Parathyroid adenoma (tissue), 2 donors: Measurements from ENCODE around the gene DSCAM.
"Not testable (repeated sequence)": the region's sequence is repeated elsewhere in the genome, so short reads cannot be mapped to it uniquely, and the experiment has no call there.

ENCODE experiments used
- H2AFZ ChIP-seq: fragments of 300-600 bp; sonication (generic); one replicate; pipeline ENCODE4 v1.7.0; 2017; ENCODE audit warnings: antibody characterized with exemption, mild to moderate bottlenecking
- H3K27ac ChIP-seq: fragments of 300-600 bp; sonication (generic); one replicate; pipeline ENCODE4 v1.7.0; 2017
- H3K27me3 ChIP-seq: fragments of 300-600 bp; sonication (generic); one replicate; pipeline ENCODE4 v1.7.0; 2017; ENCODE audit warnings: low read length; ENCODE audit not compliant: control insufficient read depth, insufficient read depth
- H3K36me3 ChIP-seq: fragments of 300-600 bp; sonication (generic); one replicate; pipeline ENCODE4 v1.7.0; 2017; ENCODE audit warnings: low read length; ENCODE audit not compliant: control insufficient read depth, insufficient read depth
- H3K4me1 ChIP-seq: fragments of 300-600 bp; sonication (generic); one replicate; pipeline ENCODE4 v1.7.0; 2017; ENCODE audit warnings: control low read depth
- H3K4me2 ChIP-seq: fragments of 300-600 bp; sonication (generic); one replicate; pipeline ENCODE4 v1.7.0; 2017; ENCODE audit warnings: low read length
- H3K4me3 ChIP-seq: fragments of 300-600 bp; sonication (generic); one replicate; pipeline ENCODE4 v1.7.0; 2017; ENCODE audit warnings: low read depth, low read length
- H3K79me2 ChIP-seq: fragments of 300-600 bp; sonication (generic); one replicate; pipeline ENCODE4 v1.7.0; 2017; ENCODE audit warnings: control low read depth
- H3K9ac ChIP-seq: fragments of 300-600 bp; sonication (generic); one replicate; pipeline ENCODE4 v1.7.0; 2017; ENCODE audit warnings: mild to moderate bottlenecking
- H3K9me3 ChIP-seq: fragments of 300-600 bp; sonication (generic); one replicate; pipeline ENCODE4 v1.7.0; 2017; ENCODE audit warnings: low read length; ENCODE audit not compliant: control insufficient read depth
- TF ChIP-seq, protein P1 (sequence below): fragments of 300-600 bp; sonication (generic); IDR thresholded peaks from one replicate; pipeline ENCODE4 v1.7.0; 2017; ENCODE audit warnings: antibody characterized with exemption, mild to moderate bottlenecking
- donor health status: primary hyperparathyroidism.

Gene DSCAM

GRCh38 chr21:40324389-40324788 is 522.6 kb downstream of the DSCAM start:
- no peaks in the 10 kb centered on the region for H3K4me1 ChIP-seq
- TF ChIP-seq, protein P1, sequence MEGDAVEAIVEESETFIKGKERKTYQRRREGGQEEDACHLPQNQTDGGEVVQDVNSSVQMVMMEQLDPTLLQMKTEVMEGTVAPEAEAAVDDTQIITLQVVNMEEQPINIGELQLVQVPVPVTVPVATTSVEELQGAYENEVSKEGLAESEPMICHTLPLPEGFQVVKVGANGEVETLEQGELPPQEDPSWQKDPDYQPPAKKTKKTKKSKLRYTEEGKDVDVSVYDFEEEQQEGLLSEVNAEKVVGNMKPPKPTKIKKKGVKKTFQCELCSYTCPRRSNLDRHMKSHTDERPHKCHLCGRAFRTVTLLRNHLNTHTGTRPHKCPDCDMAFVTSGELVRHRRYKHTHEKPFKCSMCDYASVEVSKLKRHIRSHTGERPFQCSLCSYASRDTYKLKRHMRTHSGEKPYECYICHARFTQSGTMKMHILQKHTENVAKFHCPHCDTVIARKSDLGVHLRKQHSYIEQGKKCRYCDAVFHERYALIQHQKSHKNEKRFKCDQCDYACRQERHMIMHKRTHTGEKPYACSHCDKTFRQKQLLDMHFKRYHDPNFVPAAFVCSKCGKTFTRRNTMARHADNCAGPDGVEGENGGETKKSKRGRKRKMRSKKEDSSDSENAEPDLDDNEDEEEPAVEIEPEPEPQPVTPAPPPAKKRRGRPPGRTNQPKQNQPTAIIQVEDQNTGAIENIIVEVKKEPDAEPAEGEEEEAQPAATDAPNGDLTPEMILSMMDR = no peak
- no peaks in the 10 kb centered on the region for H3K9me3 ChIP-seq
- no peaks in the 10 kb centered on the region for H3K36me3 ChIP-seq
- H3K79me2 ChIP-seq = no peaks in the 10 kb centered on the region
- H3K9ac ChIP-seq = no peak overlapping the region
- H3K4me3 ChIP-seq = no peak overlapping the region
- H3K27ac ChIP-seq = no peak overlapping the region
- H3K4me2 ChIP-seq = no peak overlapping the region
- no peaks in the 10 kb centered on the region for H3K27me3 ChIP-seq
- no peak overlapping the region for H2AFZ ChIP-seq

DNA sequence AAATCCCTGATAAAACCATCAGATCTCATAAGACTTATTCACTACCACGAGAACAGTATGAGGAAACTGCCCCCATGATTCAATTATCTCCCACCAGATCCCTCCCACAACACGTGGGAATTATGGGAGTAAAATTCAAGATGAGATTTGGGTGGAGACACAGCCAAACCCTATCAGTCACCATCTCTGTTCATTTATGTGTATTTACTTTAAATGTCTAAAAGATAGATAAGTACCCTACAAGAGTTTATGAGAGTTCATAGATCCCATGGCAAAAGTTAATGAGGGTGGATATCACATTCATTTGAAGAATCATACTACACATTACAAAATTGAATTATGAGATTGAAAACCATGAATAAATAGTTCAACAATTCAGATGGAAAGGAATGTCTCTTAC is 526.2 kb downstream of the DSCAM start:
- H3K4me1 ChIP-seq, H3K9ac ChIP-seq, H2AFZ ChIP-seq, H3K27ac ChIP-seq, H3K79me2 ChIP-seq, H3K27me3 ChIP-seq, H3K4me3 ChIP-seq, H3K9me3 ChIP-seq, H3K4me2 ChIP-seq, H3K36me3 ChIP-seq: not testable (repeated sequence)

GRCh38 chr21:40318371-40318770 is 528.6 kb downstream of the DSCAM start:
- no peak overlapping the region for H3K9ac ChIP-seq

DNA sequence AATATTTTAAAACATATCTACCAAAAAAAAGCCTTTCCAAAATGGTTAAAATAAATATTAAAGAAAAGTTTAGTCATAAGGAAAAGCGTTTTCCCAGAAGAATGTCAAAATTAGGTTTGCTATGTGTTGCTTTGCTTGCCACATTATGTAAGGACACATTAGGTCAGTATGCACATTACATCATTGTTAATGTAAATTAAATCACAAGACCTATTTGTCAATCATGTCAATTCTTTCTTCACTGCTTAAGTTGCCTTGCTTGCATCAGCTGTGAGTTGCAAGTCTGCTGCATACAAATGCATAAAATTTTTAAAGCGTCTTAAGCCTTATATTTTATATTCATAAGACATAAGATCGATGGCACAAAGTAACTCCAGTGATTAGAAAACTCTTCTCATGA is 530.9 kb downstream of the DSCAM start:
- no peak overlapping the region for H3K27ac ChIP-seq
- no peak overlapping the region for H3K4me3 ChIP-seq
- no peaks in the 10 kb centered on the region for H3K4me1 ChIP-seq
- no peaks in the 10 kb centered on the region for H3K9me3 ChIP-seq
- H3K9ac ChIP-seq = no peak overlapping the region
- no peak overlapping the region for H2AFZ ChIP-seq
- TF ChIP-seq, protein P1 = no peak
- H3K36me3 ChIP-seq = no peaks in the 10 kb centered on the region
- H3K79me2 ChIP-seq = no peaks in the 10 kb centered on the region
- no peaks in the 10 kb centered on the region for H3K27me3 ChIP-seq
- no peak overlapping the region for H3K4me2 ChIP-seq

More at GRCh38 chr21:40318371-40318770, 528.6 kb downstream of the DSCAM start:
- no peaks in the 10 kb centered on the region for H3K79me2 ChIP-seq
- no peaks in the 10 kb centered on the region for H3K4me1 ChIP-seq
- H3K4me3 ChIP-seq = no peak overlapping the region
- H3K36me3 ChIP-seq = no peaks in the 10 kb centered on the region
- H2AFZ ChIP-seq = no peak overlapping the region
- no peaks in the 10 kb centered on the region for H3K27me3 ChIP-seq
- H3K27ac ChIP-seq = no peak overlapping the region
- no peak overlapping the region for H3K4me2 ChIP-seq
- TF ChIP-seq, protein P1 = no peak
- H3K9me3 ChIP-seq = no peaks in the 10 kb centered on the region

GRCh38 chr21:40315626-40316025 is 531.3 kb downstream of the DSCAM start:
- H3K79me2 ChIP-seq = no peaks in the 10 kb centered on the region
- no peak overlapping the region for H3K4me3 ChIP-seq
- H3K4me1 ChIP-seq = no peaks in the 10 kb centered on the region
- H3K27me3 ChIP-seq = no peaks in the 10 kb centered on the region
- no peak overlapping the region for H3K27ac ChIP-seq
- no peaks in the 10 kb centered on the region for H3K36me3 ChIP-seq
- TF ChIP-seq, protein P1 = no peak
- H3K9me3 ChIP-seq = no peaks in the 10 kb centered on the region
- no peak overlapping the region for H3K9ac ChIP-seq
- H2AFZ ChIP-seq = no peak overlapping the region
- no peak overlapping the region for H3K4me2 ChIP-seq
